NCI-H446 (cell line): ENCODE measurements around the gene GAP43.
A peak's percentile ranks its signal among the peaks of the same experiment; 100 is the strongest.

ENCODE experiments used
- DNase-seq, 2 experiments: peaks; one replicate each; lab custom pipeline; 2025; lab: John Stamatoyannopoulos, UW

The GAP43 gene

GRCh38 chr3:115627180-115628074 lies 4.1 kb downstream of the GAP43 start:
- DNase-seq: peak in 1 of 2 experiments; percentile 36

- DNase-seq: no peak
Observed at GRCh38 chr3:115628075-115628412, 4.7 kb downstream of the GAP43 start.

- DNase-seq: no peak
Observed at GRCh38 chr3:115630850-115631249, 7.5 kb downstream of the GAP43 start.

GRCh38 chr3:115632026-115632425 lies 8.7 kb downstream of the GAP43 start:
- DNase-seq: no peak

GRCh38 chr3:115633467-115633866 lies 10.2 kb downstream of the GAP43 start:
- no peak for DNase-seq

GRCh38 chr3:115634052-115634451 lies 10.7 kb downstream of the GAP43 start:
- no peak for DNase-seq

GRCh38 chr3:115635406-115635805 lies 12.1 kb downstream of the GAP43 start:
- peak; percentile 33 to 48 for DNase-seq

- DNase-seq: no peak
Observed at GRCh38 chr3:115638241-115638640, 14.9 kb downstream of the GAP43 start.

GRCh38 chr3:115638991-115639390 lies 15.7 kb downstream of the GAP43 start:
- DNase-seq: peak; percentile 55 to 87

GRCh38 chr3:115644391-115644790 lies 21.1 kb downstream of the GAP43 start:
- no peak for DNase-seq

GRCh38 chr3:115646027-115646690 lies 22.8 kb downstream of the GAP43 start:
- DNase-seq: peak; percentile 56 to 79

- DNase-seq: no peak
Observed at GRCh38 chr3:115648559-115648958, 25.2 kb downstream of the GAP43 start.

- DNase-seq: no peak
Observed at GRCh38 chr3:115651087-115651486, 27.8 kb downstream of the GAP43 start.

GRCh38 chr3:115651599-115651998 lies 28.3 kb downstream of the GAP43 start:
- DNase-seq: no peak

- DNase-seq: no peak
Observed at GRCh38 chr3:115652738-115653137, 29.4 kb downstream of the GAP43 start.

GRCh38 chr3:115655761-115656282 lies 32.5 kb downstream of the GAP43 start:
- DNase-seq: no peak

GRCh38 chr3:115657168-115657567 lies 33.9 kb downstream of the GAP43 start:
- no peak for DNase-seq

GRCh38 chr3:115658032-115658336 lies 34.7 kb downstream of the GAP43 start:
- DNase-seq: peak in 1 of 2 experiments; percentile 53

- peak; percentile 87 to 94 for DNase-seq
Observed at GRCh38 chr3:115658337-115659181, 35.2 kb downstream of the GAP43 start.

- no peak for DNase-seq
Observed at GRCh38 chr3:115659253-115660220, 36.2 kb downstream of the GAP43 start.
